ENCODE data around the gene MCOLN1.

Gene MCOLN1

DNA sequence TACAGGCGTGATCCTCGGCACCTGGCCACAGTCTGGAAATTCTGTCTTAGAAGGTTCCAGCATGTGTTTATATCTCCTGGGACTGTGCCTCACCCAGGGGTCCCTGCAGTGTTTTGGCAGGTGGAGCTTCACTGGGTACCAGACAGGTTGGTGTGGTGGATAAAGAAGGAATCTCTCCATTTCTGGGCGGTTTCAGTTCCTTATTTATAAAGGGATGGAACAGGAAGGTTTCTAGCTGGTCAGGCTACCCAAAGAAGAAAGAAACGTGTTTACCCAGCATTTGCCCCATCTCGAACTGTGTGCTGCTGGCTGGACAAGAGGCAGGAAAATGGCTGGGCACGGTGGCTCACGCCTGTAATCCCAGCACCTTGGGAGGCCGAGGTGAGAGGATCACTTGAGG lies 22.9 kb downstream of the MCOLN1 start:
- Mint-ChIP-seq H3K4me3 (no peak overlapping the region), H3K4me1 (no peaks in the 10 kb centered on the region), H3K36me3 (ENCODE audit: low read depth) (peaks cover 21% of the 10 kb centered on the region), H3K27ac (no peak overlapping the region), H3K9me3 (no peaks in the 10 kb centered on the region), H3K27me3 (ENCODE audit: low read depth) (peaks cover 6% of the 10 kb centered on the region)
- TF ChIP-seq CTCF (IDR thresholded peaks at IDR 0.05; ENCODE audit: unreplicated experiment in 3 of 3), result no peak

DNA sequence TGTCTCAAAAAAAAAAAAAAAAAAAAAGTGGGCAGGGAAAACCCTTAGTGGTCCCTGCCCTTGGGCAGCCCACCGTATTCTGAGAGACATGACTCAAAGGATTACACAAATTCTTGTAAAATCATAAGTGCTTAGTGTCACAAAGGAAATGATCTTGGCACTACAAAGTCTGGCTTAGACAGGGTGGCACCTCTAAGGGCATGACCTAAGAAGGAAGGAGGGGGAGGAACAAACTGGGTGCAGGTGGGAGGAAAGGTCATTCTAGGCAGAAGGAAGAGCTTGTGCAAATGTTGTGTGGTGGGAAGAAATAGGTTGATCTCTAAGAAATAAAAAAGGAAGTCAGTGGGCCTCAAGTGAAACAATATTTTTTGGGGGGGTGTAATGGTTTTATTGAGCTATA lies 23.5 kb downstream of the MCOLN1 start:
- H3K36me3 Mint-ChIP-seq (ENCODE audit: low read depth), result peaks cover 18% of the 10 kb centered on the region
- H3K4me3 Mint-ChIP-seq, result no peak overlapping the region
- TF ChIP-seq CTCF (IDR thresholded peaks at IDR 0.05; ENCODE audit: unreplicated experiment in 3 of 3), result no peak

GRCh38 chr19:7547159-7547558 lies 24.7 kb downstream of the MCOLN1 start:
- Mint-ChIP-seq H3K9me3 (no peaks in the 10 kb centered on the region), H3K4me3 (no peak overlapping the region), H3K27ac (no peak overlapping the region), H3K4me1 (peaks cover 5% of the 10 kb centered on the region), H3K36me3 (ENCODE audit: low read depth) (peaks cover 16% of the 10 kb centered on the region), H3K27me3 (ENCODE audit: low read depth) (peaks cover 6% of the 10 kb centered on the region)
- TF ChIP-seq CTCF (IDR thresholded peaks at IDR 0.05; ENCODE audit: unreplicated experiment in 3 of 3), result no peak

More for the DNA sequence above, 23.5 kb downstream of the MCOLN1 start:
- Mint-ChIP-seq H3K27me3 (ENCODE audit: low read depth) (peaks cover 6% of the 10 kb centered on the region), H3K27ac (no peak overlapping the region), H3K9me3 (no peaks in the 10 kb centered on the region), H3K4me1 (no peaks in the 10 kb centered on the region)

DNA sequence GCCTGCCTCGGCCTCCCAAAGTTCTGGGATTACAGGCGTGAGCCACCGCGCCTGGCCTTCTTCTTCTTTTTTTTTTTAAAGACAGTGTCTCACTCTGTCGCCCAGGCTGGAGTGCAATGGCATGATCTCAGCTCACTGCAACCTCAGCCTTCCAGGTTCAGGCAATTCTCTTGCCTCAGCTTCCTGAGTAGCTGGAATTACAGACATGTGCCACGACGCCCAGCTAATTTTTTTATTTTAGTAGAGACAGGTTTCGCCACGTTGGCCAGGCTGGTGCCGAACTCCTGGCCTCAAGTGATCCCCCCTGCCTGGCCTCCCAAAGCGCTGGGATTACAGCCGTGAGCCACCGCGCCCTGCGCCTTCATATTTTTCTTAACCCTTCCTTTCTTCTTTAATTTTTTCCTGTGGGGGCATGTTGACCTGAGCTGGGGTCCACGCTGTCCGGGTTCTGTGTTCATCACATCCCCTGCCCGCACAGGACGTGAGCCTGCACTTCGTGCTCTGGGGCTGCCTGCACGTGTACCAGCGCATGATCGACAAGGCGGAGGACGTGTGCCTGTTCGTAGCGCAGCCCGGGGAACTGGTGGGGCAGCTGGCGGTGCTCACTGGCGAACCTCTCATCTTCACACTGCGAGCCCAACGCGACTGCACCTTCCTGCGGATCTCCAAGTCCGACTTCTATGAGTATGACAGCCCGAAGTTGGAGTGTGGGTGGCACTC lies 27.2 kb downstream of the MCOLN1 start:
- Mint-ChIP-seq H3K27me3 (ENCODE audit: low read depth) (peaks cover 6% of the 10 kb centered on the region), H3K9me3 (no peaks in the 10 kb centered on the region), H3K27ac (no peak overlapping the region), H3K4me3 (peak overlapping the region in 1 of 3 experiments; percentile 47), H3K36me3 (ENCODE audit: low read depth) (peaks cover 9% of the 10 kb centered on the region), H3K4me1 (peaks cover 5% of the 10 kb centered on the region)
- TF ChIP-seq CTCF (IDR thresholded peaks at IDR 0.05; ENCODE audit: unreplicated experiment in 3 of 3), result no peak

DNA sequence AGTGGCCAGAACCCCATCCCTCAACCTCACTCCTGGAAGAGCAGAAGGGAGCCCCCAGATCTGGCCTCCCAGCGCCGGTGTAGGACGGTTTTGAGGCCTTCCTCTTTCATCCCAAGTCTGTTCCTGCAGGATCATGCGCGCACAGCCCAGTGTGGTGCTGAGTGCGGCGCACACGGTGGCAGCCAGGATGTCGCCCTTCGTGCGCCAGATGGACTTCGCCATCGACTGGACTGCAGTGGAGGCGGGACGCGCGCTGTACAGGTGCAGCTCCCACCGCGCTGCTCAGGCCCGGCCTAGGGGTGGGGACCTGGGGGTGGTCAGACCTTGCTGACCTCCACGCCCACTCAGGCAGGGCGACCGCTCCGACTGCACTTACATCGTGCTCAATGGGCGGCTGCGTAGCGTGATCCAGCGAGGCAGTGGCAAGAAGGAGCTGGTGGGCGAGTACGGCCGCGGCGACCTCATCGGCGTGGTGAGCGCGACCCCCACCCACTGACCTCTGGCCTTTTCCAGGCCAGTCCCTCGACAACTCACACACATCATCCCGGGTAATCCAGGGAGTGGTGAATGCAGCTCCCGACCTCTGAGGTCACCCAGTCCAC lies 27.8 kb downstream of the MCOLN1 start:
- H3K4me3 Mint-ChIP-seq, result peak overlapping the region in 2 of 3 experiments; percentile 63 to 64
- H3K9me3 Mint-ChIP-seq, result no peaks in the 10 kb centered on the region
- no peak overlapping the region for H3K27ac Mint-ChIP-seq
- H3K27me3 Mint-ChIP-seq (ENCODE audit: low read depth), result peaks cover 6% of the 10 kb centered on the region
- TF ChIP-seq CTCF (IDR thresholded peaks at IDR 0.05; ENCODE audit: unreplicated experiment in 3 of 3), result no peak
- H3K4me1 Mint-ChIP-seq, result peaks cover 5% of the 10 kb centered on the region
- peaks cover 9% of the 10 kb centered on the region for H3K36me3 Mint-ChIP-seq (ENCODE audit: low read depth)

Data from nephron (organoid).